K562 (cell line): ENCODE data around the gene TSPYL4. TPM values are rescaled to one million over a fixed set of nuclear protein-coding genes. Genes with fewer than 3 reads are reported as not detected.

Experiments used
- CBX1 ChIP-seq: sonication (generic); IDR thresholded peaks from 2 replicates; pipeline ENCODE4 v1.6.1; 2016; ENCODE audit warnings: antibody characterized with exemption, low read depth, mild to moderate bottlenecking
- DMBX1 ChIP-seq: fragments of 250-450 bp; sonication (Bioruptor Pico); IDR thresholded peaks from 2 replicates; pipeline ENCODE4 v1.8.0; 2022; ENCODE audit warnings: inconsistent platforms, mild to moderate bottlenecking, moderate library complexity, borderline replicate concordance
- ELF4 ChIP-seq: fragments of 450-650 bp; formaldehyde crosslinking; IDR thresholded peaks from 2 replicates; pipeline ENCODE4 v1.4.0; 2022; ENCODE audit warnings: missing genetic modification characterization
- ILF3 ChIP-seq: fragments of 450-650 bp; IDR thresholded peaks from 2 replicates; pipeline ENCODE4 v1.6.1; 2018; ENCODE audit warnings: antibody characterized with exemption, mild to moderate bottlenecking, moderate library complexity, borderline replicate concordance
- MBD2 ChIP-seq: sonication (generic); IDR thresholded peaks from 2 replicates; pipeline ENCODE4 v1.6.1; 2016; ENCODE audit warnings: low read depth, borderline replicate concordance
- NBN ChIP-seq: fragments of 450-650 bp; IDR thresholded peaks from 2 replicates; pipeline ENCODE4 v1.6.1; 2016; ENCODE audit warnings: low read depth, mild to moderate bottlenecking
- NUFIP1 ChIP-seq: fragments of 450-650 bp; IDR thresholded peaks from 2 replicates; pipeline ENCODE4 v1.6.1; 2018; ENCODE audit not compliant: partially characterized antibody
- RBM17 ChIP-seq: fragments of 200-400 bp; formaldehyde crosslinking; IDR thresholded peaks from 2 replicates; pipeline ENCODE4 v1.6.1; 2017; ENCODE audit warnings: low read depth, mild to moderate bottlenecking, low read length, borderline replicate concordance
- SAFB ChIP-seq: fragments of 200-400 bp; formaldehyde crosslinking; IDR thresholded peaks from 2 replicates; pipeline ENCODE4 v1.6.1; 2017; ENCODE audit warnings: low read depth, low read length, borderline replicate concordance
- SMARCB1 ChIP-seq: IDR thresholded peaks from 2 replicates; pipeline ENCODE4 v1.6.1; 2011; ENCODE audit warnings: improper control_type of control experiment, low read depth; ENCODE audit not compliant: insufficient read length
- TBP ChIP-seq: optimal IDR thresholded peaks from 2 replicates; pipeline ENCODE3; 2011; ENCODE audit warnings: low read depth, low read length, improper control_type of control experiment
- TRIM24 ChIP-seq, 2 experiments: fragments of 450-650 bp; IDR thresholded peaks; 2 replicates each; pipeline ENCODE4 v1.6.1; 2016
- TSC22D4 ChIP-seq: fragments of 450-650 bp; IDR thresholded peaks from 2 replicates; pipeline ENCODE4 v1.6.1; 2016; ENCODE audit warnings: missing genetic modification characterization, missing biosample characterization, control low read depth
- ZFP1 ChIP-seq: fragments of 450-650 bp; formaldehyde crosslinking; IDR thresholded peaks from 2 replicates; pipeline ENCODE4 v1.4.0; 2020; ENCODE audit warnings: mild to moderate bottlenecking, mixed read lengths
- polyA plus RNA-seq, 8 experiments: library from polyadenylated mRNA; depleted of rRNA in 4 of 8; stranded (reverse) in 5 of 8; unstranded in 3 of 8; fragments of >200 nt; fragmentation: Nextera tagmentation in 2 of 8; fragmentation: Illumina TruSeq in 1 of 8; extraction: Ambion mirVana in 2 of 8; extraction: Trizol in 1 of 8; gene quantifications; 2 replicates each; pipeline versions ENCODE4 v1.2.1 to v1.2.3, GENCODE V29; 2011 to 2014; ENCODE audit warnings: inconsistent platforms in 1 of 8, missing spikeins in 1 of 8
- total RNA-seq, 7 experiments: library from RNA; depleted of rRNA in 6 of 7; stranded (reverse); fragments of >200 nt in 6 of 7; fragmentation: Illumina TruSeq in 2 of 7; extraction: Trizol in 2 of 7; gene quantifications; 2 replicates each; pipeline versions ENCODE4 v1.2.1 to v1.2.3, GENCODE V29; 2011 to 2021; ENCODE audit warnings: low replicate concordance in 1 of 7
- TF ChIP-seq, protein P1 (sequence below): sonication (generic); IDR thresholded peaks from 2 replicates; pipeline ENCODE4 v1.6.1; 2016
- TF ChIP-seq, protein P2 (sequence below): fragments of 200-800 bp; sonication (Bioruptor generic); IDR thresholded peaks from 2 replicates; pipeline ENCODE4 v1.6.1; 2017; ENCODE audit warnings: missing genetic modification characterization, missing compliant biosample characterization
- TF ChIP-seq, protein P3 (sequence below): sonication (generic); formaldehyde crosslinking; IDR thresholded peaks from 2 replicates; pipeline ENCODE4 v1.8.1; 2022; ENCODE audit warnings: missing genetic modification reagents
- TF ChIP-seq, protein P4 (sequence below): sonication (generic); formaldehyde crosslinking; IDR thresholded peaks from 2 replicates; pipeline ENCODE4 v1.8.0; 2022; ENCODE audit warnings: mild to moderate bottlenecking, low read depth, missing genetic modification reagents
- TF ChIP-seq, protein P5 (sequence below): fragments of 450-650 bp; IDR thresholded peaks from 2 replicates; pipeline ENCODE4 v1.6.1; 2017; ENCODE audit warnings: mild to moderate bottlenecking, moderate library complexity
- TF ChIP-seq, protein P6 (sequence below): fragments of 200-400 bp; formaldehyde crosslinking; IDR thresholded peaks from 2 replicates; pipeline ENCODE4 v1.6.1; 2017; ENCODE audit warnings: mild to moderate bottlenecking, low read depth, low read length, moderate library complexity

Gene TSPYL4
- total and polyA plus RNA-seq, 9 of the 15 experiments (the other 6 are each of a cell fraction or from before 2014, with no cell fraction given): 0.69 to 18.0 (median 9.1) TPM

DNA sequence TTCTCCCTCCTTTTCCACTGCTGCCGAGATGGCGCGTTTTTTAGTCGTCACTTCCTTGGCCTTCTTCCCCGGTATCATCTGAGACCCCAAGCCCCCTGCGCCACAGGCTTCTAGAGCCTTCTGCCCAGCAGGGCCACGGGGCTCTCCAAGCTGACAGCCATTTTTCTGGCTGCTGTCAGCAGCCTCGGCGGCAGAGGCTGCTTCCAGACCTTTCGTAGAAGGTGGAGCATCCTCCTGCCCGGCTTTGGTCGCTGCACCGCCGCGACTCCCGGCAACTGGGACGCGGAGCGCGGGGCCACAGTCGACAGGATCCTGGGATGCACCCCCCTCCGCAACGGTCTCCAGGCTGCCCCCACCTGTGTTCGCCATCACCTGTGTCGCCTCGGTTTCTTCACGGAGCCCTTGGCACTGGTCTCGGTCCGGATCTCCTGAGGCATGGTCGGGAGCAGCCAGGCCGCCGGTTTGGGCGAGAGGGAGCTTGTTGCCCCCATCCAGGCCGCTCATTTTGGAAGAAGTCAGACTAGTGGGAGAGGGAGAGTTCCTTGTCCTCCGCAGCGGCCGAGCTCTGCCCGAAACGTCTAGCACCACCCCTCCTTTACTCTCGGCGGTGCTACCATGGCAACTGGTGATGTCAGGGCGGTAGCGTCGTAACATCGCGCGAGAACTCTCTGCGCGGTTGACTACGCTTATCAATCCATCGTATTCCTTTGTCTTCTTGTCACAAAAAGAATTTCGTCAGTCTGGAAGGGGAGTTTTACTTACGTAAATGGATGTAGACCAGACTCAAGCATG is at the start of gene TSPYL4 (continued):
- TF ChIP-seq ZFP1 (no peak), MBD2 (0 out of 2 replicates have a peak, but pooled peaks have one; percentile 6), CBX1 (no peak), ILF3 (no peak), RBM17 (no peak), SMARCB1 (no peak), ELF4 (CRISPR knock-in tag) (no peak), SAFB (no peak), TBP (peak; percentile 78), DMBX1 (CRISPR knock-in tag) (no peak), TRIM24 (IDR thresholded peaks at IDR 0.05) (no peak), TSC22D4 (tag) (no peak), NUFIP1 (no peak), NBN (no peak)
- TF ChIP-seq, protein P1, sequence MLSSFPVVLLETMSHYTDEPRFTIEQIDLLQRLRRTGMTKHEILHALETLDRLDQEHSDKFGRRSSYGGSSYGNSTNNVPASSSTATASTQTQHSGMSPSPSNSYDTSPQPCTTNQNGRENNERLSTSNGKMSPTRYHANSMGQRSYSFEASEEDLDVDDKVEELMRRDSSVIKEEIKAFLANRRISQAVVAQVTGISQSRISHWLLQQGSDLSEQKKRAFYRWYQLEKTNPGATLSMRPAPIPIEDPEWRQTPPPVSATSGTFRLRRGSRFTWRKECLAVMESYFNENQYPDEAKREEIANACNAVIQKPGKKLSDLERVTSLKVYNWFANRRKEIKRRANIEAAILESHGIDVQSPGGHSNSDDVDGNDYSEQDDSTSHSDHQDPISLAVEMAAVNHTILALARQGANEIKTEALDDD: no peak
- TF ChIP-seq, protein P2, sequence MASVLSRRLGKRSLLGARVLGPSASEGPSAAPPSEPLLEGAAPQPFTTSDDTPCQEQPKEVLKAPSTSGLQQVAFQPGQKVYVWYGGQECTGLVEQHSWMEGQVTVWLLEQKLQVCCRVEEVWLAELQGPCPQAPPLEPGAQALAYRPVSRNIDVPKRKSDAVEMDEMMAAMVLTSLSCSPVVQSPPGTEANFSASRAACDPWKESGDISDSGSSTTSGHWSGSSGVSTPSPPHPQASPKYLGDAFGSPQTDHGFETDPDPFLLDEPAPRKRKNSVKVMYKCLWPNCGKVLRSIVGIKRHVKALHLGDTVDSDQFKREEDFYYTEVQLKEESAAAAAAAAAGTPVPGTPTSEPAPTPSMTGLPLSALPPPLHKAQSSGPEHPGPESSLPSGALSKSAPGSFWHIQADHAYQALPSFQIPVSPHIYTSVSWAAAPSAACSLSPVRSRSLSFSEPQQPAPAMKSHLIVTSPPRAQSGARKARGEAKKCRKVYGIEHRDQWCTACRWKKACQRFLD (CRISPR knock-in tag): no peak
- TF ChIP-seq, protein P3, sequence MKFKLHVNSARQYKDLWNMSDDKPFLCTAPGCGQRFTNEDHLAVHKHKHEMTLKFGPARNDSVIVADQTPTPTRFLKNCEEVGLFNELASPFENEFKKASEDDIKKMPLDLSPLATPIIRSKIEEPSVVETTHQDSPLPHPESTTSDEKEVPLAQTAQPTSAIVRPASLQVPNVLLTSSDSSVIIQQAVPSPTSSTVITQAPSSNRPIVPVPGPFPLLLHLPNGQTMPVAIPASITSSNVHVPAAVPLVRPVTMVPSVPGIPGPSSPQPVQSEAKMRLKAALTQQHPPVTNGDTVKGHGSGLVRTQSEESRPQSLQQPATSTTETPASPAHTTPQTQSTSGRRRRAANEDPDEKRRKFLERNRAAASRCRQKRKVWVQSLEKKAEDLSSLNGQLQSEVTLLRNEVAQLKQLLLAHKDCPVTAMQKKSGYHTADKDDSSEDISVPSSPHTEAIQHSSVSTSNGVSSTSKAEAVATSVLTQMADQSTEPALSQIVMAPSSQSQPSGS (CRISPR knock-in tag): no peak
- TF ChIP-seq, protein P4, sequence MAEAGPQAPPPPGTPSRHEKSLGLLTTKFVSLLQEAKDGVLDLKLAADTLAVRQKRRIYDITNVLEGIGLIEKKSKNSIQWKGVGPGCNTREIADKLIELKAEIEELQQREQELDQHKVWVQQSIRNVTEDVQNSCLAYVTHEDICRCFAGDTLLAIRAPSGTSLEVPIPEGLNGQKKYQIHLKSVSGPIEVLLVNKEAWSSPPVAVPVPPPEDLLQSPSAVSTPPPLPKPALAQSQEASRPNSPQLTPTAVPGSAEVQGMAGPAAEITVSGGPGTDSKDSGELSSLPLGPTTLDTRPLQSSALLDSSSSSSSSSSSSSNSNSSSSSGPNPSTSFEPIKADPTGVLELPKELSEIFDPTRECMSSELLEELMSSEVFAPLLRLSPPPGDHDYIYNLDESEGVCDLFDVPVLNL: no peak
- TF ChIP-seq, protein P5, sequence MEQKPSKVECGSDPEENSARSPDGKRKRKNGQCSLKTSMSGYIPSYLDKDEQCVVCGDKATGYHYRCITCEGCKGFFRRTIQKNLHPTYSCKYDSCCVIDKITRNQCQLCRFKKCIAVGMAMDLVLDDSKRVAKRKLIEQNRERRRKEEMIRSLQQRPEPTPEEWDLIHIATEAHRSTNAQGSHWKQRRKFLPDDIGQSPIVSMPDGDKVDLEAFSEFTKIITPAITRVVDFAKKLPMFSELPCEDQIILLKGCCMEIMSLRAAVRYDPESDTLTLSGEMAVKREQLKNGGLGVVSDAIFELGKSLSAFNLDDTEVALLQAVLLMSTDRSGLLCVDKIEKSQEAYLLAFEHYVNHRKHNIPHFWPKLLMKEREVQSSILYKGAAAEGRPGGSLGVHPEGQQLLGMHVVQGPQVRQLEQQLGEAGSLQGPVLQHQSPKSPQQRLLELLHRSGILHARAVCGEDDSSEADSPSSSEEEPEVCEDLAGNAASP: no peak
- TF ChIP-seq, protein P6, sequence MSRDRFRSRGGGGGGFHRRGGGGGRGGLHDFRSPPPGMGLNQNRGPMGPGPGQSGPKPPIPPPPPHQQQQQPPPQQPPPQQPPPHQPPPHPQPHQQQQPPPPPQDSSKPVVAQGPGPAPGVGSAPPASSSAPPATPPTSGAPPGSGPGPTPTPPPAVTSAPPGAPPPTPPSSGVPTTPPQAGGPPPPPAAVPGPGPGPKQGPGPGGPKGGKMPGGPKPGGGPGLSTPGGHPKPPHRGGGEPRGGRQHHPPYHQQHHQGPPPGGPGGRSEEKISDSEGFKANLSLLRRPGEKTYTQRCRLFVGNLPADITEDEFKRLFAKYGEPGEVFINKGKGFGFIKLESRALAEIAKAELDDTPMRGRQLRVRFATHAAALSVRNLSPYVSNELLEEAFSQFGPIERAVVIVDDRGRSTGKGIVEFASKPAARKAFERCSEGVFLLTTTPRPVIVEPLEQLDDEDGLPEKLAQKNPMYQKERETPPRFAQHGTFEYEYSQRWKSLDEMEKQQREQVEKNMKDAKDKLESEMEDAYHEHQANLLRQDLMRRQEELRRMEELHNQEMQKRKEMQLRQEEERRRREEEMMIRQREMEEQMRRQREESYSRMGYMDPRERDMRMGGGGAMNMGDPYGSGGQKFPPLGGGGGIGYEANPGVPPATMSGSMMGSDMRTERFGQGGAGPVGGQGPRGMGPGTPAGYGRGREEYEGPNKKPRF: no peak
